Liver (tissue), 9 donors: ENCODE measurements around the gene AQP3. TPM values are rescaled to one million over a fixed set of nuclear protein-coding genes. Genes with fewer than 3 reads are reported as not detected.

Source experiments
- DNase-seq: peaks from one replicate; pipeline ENCODE4 v3.0.0-alpha.2; 2017; ENCODE audit warnings: low spot score
- H3K27ac ChIP-seq, 2 donors: one replicate each; pipeline ENCODE4 v1.7.0; 2013; ENCODE audit warnings: inconsistent platforms in 2 of 2, low read length in 2 of 2, control low read depth in 1 of 2, low read depth in 1 of 2, mild to moderate bottlenecking in 1 of 2
- H3K27me3 ChIP-seq, 4 donors: one replicate each; pipeline versions ENCODE4 v1.6.1 to v1.7.0; 2013; ENCODE audit warnings: low read length in 3 of 4, inconsistent platforms in 1 of 4, mild to moderate bottlenecking in 1 of 4, moderate library complexity in 1 of 4; ENCODE audit not compliant: control insufficient read depth in 4 of 4, insufficient read depth in 4 of 4
- H3K36me3 ChIP-seq, 4 donors: one replicate each; pipeline versions ENCODE4 v1.6.1 to v1.7.0; 2013; ENCODE audit warnings: low read length in 3 of 4, mild to moderate bottlenecking in 3 of 4, low read depth in 1 of 4, moderate library complexity in 1 of 4; ENCODE audit not compliant: control insufficient read depth in 4 of 4, insufficient read depth in 3 of 4
- H3K4me1 ChIP-seq, 4 donors: one replicate each; pipeline versions ENCODE4 v1.6.1 to v1.7.0; 2013; ENCODE audit warnings: low read length in 3 of 4, mild to moderate bottlenecking in 3 of 4, moderate library complexity in 1 of 4; ENCODE audit not compliant: control insufficient read depth in 4 of 4, insufficient read depth in 4 of 4
- H3K4me3 ChIP-seq, 3 donors: one replicate each; pipeline versions ENCODE4 v1.6.1 to v1.7.0; 2013; ENCODE audit warnings: low read length in 3 of 3, control low read depth in 1 of 3, low read depth in 1 of 3, mild to moderate bottlenecking in 1 of 3
- H3K9ac ChIP-seq, 2 donors: one replicate each; pipeline ENCODE4 v1.7.0; 2013; ENCODE audit warnings: low read length in 2 of 2, mild to moderate bottlenecking in 2 of 2, moderate library complexity in 2 of 2, control low read depth in 1 of 2, low read depth in 1 of 2
- H3K9me3 ChIP-seq, 4 donors: one replicate each; pipeline versions ENCODE4 v1.6.1 to v1.7.0; 2013; ENCODE audit warnings: low read length in 3 of 4; ENCODE audit not compliant: control insufficient read depth in 4 of 4
- ATF3 ChIP-seq: IDR thresholded peaks from 2 replicates; pipeline ENCODE4 v1.6.1; 2016; ENCODE audit warnings: antibody characterized with exemption
- CTCF ChIP-seq: fragments of 150-350 bp; IDR thresholded peaks from 2 replicates; pipeline ENCODE4 v1.5.1; 2017; ENCODE audit warnings: improper control_type of control experiment, low read depth, low read length; ENCODE audit not compliant: missing input control
- EGR1 ChIP-seq, 2 donors: IDR thresholded peaks; 2 replicates each; pipeline ENCODE4 v1.6.1; 2016 to 2018; ENCODE audit warnings: antibody characterized with exemption in 2 of 2, low read depth in 2 of 2
- FOXA1 ChIP-seq: IDR thresholded peaks from 2 replicates; pipeline ENCODE4 v1.6.1; 2016; ENCODE audit warnings: antibody characterized with exemption
- GABPA ChIP-seq, 2 donors: IDR thresholded peaks in 1 of 2; conservative IDR thresholded peaks in 1 of 2; 2 replicates each; pipeline ENCODE4 v1.6.1; 2016; ENCODE audit warnings: antibody characterized with exemption in 2 of 2, mild to moderate bottlenecking in 1 of 2, moderate library complexity in 1 of 2
- HNF4G ChIP-seq: IDR thresholded peaks from 2 replicates; pipeline ENCODE4 v1.6.1; 2016; ENCODE audit warnings: antibody characterized with exemption
- JUND ChIP-seq, 2 donors: IDR thresholded peaks; 2 replicates each; pipeline ENCODE4 v1.6.1; 2016; ENCODE audit warnings: antibody characterized with exemption in 2 of 2
- NR2F2 ChIP-seq: IDR thresholded peaks from 2 replicates; pipeline ENCODE4 v1.6.1; 2016; ENCODE audit warnings: antibody characterized with exemption
- RAD21 ChIP-seq, 2 donors: IDR thresholded peaks; 2 replicates each; pipeline ENCODE4 v1.6.1; 2016; ENCODE audit warnings: antibody characterized with exemption in 2 of 2, mild to moderate bottlenecking in 2 of 2
- RXRA ChIP-seq, 2 donors: IDR thresholded peaks; 2 replicates each; pipeline ENCODE4 v1.6.1; 2017 to 2018; ENCODE audit warnings: antibody characterized with exemption in 2 of 2, mild to moderate bottlenecking in 1 of 2
- SP1 ChIP-seq: IDR thresholded peaks from 2 replicates; pipeline ENCODE4 v1.6.1; 2018; ENCODE audit warnings: antibody characterized with exemption, mild to moderate bottlenecking
- WGBS: extraction: QIAGEN DNeasy Blood & Tissue Kit; methylation state at CpG from one replicate; pipeline ENCODE4 v1.1.7; 2013; 5-methylcytosine and 5-hydroxymethylcytosine counted together
- polyA plus RNA-seq, 2 donors: library from polyadenylated mRNA; stranded (reverse) in 1 of 2; unstranded in 1 of 2; fragments of 200-250 nt in 1 of 2; fragments of >200 nt in 1 of 2; fragmentation: Nextera tagmentation in 1 of 2; extraction: Ambion mirVana in 1 of 2; gene quantifications; one replicate each; pipeline versions ENCODE4 v1.2.1 to v1.2.3, GENCODE V29; 2013 to 2015
- total RNA-seq, 2 donors: library from RNA; depleted of rRNA; stranded (reverse); fragments of >200 nt; gene quantifications; one replicate each; pipeline ENCODE4 v1.2.3, GENCODE V29; 2014
- TF ChIP-seq, protein P1 (sequence below): IDR thresholded peaks from 2 replicates; pipeline ENCODE4 v1.6.1; 2016; ENCODE audit warnings: antibody characterized with exemption, mild to moderate bottlenecking
- TF ChIP-seq, protein P2 (sequence below): IDR thresholded peaks from 2 replicates; pipeline ENCODE4 v1.6.1; 2016; ENCODE audit warnings: antibody characterized with exemption
- donor health status: healthy.
- donor health status: healthy.
- donor health status: healthy.
- donor health status: healthy.
- donor health status: healthy.

AQP3 gene
- total and polyA plus RNA-seq, 4 donors, result 60.5 to 124 (median 87.4) TPM

DNA sequence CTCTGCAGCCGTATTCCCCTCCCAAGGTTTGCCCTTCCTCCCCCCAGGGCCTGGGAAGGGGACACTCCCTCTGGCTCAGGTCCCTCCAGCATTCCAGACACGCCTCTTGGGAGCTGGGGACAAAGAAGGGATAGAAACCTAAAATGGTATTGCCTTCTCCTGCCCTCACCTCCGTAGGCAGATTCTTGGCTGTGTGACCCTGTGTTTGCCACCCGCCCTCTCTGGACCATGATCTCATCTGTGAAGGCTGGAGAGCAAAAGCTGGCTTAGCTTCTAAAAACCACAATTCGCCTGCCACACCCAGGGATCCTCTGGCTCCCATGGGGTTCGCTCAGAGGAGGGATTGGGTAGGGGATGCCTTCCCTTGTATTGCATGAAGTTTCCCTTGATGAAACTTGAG lies 7.7 kb downstream of the AQP3 start:
- Histone ChIP-seq H3K9me3 (no peaks in the 10 kb centered on the region), H3K36me3 (peaks cover 12 to 20% (median 16%) of the 10 kb centered on the region in 4 donors), H3K9ac (no peak overlapping the region), H3K27me3 (no peaks in the 10 kb centered on the region), H3K4me1 (peaks cover 3 to 16% (median 13%) of the 10 kb centered on the region in 4 donors), H3K27ac (no peak overlapping the region), H3K4me3 (no peak overlapping the region)
- no peak for DNase-seq
- TF ChIP-seq CTCF, result no peak
- no peak for TF ChIP-seq HNF4G
- WGBS, result 71% methylated on average over 6 of the region's 6 CpGs

DNA sequence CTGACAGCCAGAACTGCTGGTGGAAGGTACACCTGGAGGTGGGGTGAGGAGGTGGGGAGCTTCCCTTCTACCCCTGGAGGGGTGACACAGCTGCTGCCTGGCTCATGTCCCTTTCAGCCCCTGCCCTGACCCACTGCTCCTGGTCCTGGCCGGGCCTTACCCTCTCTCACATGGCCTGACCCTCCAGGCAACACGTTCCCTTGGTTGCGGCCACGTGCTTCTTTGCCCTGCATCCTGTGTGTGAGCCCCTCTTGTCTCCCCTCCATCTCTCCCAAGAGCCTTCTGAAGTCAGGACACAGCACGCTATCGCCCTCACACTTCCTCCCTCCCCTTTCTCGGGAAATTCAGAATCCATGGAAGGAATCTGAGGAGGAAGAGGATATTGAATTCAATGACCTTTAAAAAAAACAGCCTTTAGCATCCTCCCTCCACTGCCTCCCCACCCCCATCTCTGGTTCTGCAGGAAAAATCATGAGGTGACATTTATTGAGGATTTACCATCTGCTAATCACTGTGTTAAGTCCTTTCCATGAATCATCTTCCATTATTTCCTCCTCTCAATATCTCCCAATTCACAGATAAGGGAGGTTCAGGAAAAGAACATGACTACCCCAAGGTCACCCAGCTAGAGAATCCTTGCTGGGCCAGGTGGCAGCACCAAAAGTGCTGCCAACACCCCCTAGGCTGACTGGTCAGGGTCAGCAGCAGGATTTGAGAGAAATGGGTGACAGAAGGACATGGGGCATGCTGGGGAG lies 8.3 kb downstream of the AQP3 start:
- Histone ChIP-seq H3K9me3 (no peaks in the 10 kb centered on the region), H3K4me3 (no peak overlapping the region), H3K27me3 (no peaks in the 10 kb centered on the region), H3K4me1 (peaks cover 0 to 13% (median 10%) of the 10 kb centered on the region in 4 donors), H3K9ac (no peak overlapping the region), H3K27ac (no peak overlapping the region), H3K36me3 (peaks cover 12 to 20% (median 16%) of the 10 kb centered on the region in 4 donors)
- no peak for TF ChIP-seq ATF3
- TF ChIP-seq, protein P1, sequence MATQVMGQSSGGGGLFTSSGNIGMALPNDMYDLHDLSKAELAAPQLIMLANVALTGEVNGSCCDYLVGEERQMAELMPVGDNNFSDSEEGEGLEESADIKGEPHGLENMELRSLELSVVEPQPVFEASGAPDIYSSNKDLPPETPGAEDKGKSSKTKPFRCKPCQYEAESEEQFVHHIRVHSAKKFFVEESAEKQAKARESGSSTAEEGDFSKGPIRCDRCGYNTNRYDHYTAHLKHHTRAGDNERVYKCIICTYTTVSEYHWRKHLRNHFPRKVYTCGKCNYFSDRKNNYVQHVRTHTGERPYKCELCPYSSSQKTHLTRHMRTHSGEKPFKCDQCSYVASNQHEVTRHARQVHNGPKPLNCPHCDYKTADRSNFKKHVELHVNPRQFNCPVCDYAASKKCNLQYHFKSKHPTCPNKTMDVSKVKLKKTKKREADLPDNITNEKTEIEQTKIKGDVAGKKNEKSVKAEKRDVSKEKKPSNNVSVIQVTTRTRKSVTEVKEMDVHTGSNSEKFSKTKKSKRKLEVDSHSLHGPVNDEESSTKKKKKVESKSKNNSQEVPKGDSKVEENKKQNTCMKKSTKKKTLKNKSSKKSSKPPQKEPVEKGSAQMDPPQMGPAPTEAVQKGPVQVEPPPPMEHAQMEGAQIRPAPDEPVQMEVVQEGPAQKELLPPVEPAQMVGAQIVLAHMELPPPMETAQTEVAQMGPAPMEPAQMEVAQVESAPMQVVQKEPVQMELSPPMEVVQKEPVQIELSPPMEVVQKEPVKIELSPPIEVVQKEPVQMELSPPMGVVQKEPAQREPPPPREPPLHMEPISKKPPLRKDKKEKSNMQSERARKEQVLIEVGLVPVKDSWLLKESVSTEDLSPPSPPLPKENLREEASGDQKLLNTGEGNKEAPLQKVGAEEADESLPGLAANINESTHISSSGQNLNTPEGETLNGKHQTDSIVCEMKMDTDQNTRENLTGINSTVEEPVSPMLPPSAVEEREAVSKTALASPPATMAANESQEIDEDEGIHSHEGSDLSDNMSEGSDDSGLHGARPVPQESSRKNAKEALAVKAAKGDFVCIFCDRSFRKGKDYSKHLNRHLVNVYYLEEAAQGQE, result no peak
- TF ChIP-seq NR2F2, result peak; percentile 69
- no peak for TF ChIP-seq EGR1 (IDR thresholded peaks at IDR 0.05; ENCODE audit: low read depth in 2 of 2)
- TF ChIP-seq RXRA (IDR thresholded peaks at IDR 0.05), result no peak
- no peak for DNase-seq
- WGBS, result 88% methylated on average over 7 of the region's 7 CpGs

- 95% methylated on average over 1 of the region's 1 CpG for WGBS
- Histone ChIP-seq H3K9ac (no peak overlapping the region), H3K27ac (no peak overlapping the region), H3K27me3 (no peaks in the 10 kb centered on the region), H3K9me3 (no peaks in the 10 kb centered on the region), H3K4me1 (peaks cover 0 to 2% (median under 1%) of the 10 kb centered on the region in 4 donors), H3K4me3 (no peak overlapping the region), H3K36me3 (peaks cover 7 to 17% (median 11%) of the 10 kb centered on the region in 4 donors)
- TF ChIP-seq JUND (IDR thresholded peaks at IDR 0.05) (no peak), NR2F2 (no peak), RAD21 (IDR thresholded peaks at IDR 0.05) (no peak), FOXA1 (no peak), GABPA (IDR thresholded peaks at IDR 0.05 in 1 of 2, conservative IDR thresholded peaks at IDR 0.05 in 1 of 2) (no peak), SP1 (no peak), ATF3 (no peak)
- TF ChIP-seq, protein P2, sequence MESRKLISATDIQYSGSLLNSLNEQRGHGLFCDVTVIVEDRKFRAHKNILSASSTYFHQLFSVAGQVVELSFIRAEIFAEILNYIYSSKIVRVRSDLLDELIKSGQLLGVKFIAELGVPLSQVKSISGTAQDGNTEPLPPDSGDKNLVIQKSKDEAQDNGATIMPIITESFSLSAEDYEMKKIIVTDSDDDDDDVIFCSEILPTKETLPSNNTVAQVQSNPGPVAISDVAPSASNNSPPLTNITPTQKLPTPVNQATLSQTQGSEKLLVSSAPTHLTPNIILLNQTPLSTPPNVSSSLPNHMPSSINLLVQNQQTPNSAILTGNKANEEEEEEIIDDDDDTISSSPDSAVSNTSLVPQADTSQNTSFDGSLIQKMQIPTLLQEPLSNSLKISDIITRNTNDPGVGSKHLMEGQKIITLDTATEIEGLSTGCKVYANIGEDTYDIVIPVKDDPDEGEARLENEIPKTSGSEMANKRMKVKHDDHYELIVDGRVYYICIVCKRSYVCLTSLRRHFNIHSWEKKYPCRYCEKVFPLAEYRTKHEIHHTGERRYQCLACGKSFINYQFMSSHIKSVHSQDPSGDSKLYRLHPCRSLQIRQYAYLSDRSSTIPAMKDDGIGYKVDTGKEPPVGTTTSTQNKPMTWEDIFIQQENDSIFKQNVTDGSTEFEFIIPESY, result no peak
- DNase-seq, result no peak
Observed at GRCh38 chr9:33437898-33438297, 9.5 kb downstream of the AQP3 start.
